ENCODE results near the gene PNMA8C. TPM values are rescaled to one million over a fixed set of nuclear protein-coding genes. Genes with fewer than 3 reads are reported as not detected.

PNMA8C gene
- total and polyA plus RNA-seq, 7 donors, result 0.23 to 0.36 (median 0.27) TPM; not detected in 2

- 59 to 70% methylated on average over 4 of the region's 4 CpGs for WGBS, 2 donors
- intact Hi-C loops (cut with DNase I), result no loop called here
- Histone ChIP-seq H3K4me1 (peaks cover 0 to 24% (median 15%) of the 10 kb centered on the region in 4 donors), H3K27ac (no peak overlapping the region), H3K27me3 (peaks cover 0 to 55% (median 23%) of the 10 kb centered on the region in 3 donors), H3K9me3 (no peaks in the 10 kb centered on the region), H3K4me3 (no peak overlapping the region), H3K36me3 (no peaks in the 10 kb centered on the region)
- TF ChIP-seq EP300 (IDR thresholded peaks at IDR 0.05) (no peak), POLR2AphosphoS5 (IDR thresholded peaks at IDR 0.05) (no peak), POLR2A (IDR thresholded peaks at IDR 0.05) (no peak)
- no peak for DNase-seq
These were observed 1.3 kb upstream of the PNMA8C start for GRCh38 chr19:46429999-46430398.

GRCh38 chr19:46427518-46428045, 1.2 kb downstream of the PNMA8C start:
- no peaks in the 10 kb centered on the region for H3K9me3 ChIP-seq
- intact Hi-C loops (cut with DNase I), result no loop called here
- peaks cover 0 to 52% (median 19%) of the 10 kb centered on the region in 3 donors for H3K27me3 ChIP-seq
- no peak overlapping the region for H3K4me3 ChIP-seq
- DNase-seq, result no peak
- H3K36me3 ChIP-seq, result no peaks in the 10 kb centered on the region
- TF ChIP-seq CTCF (IDR thresholded peaks at IDR 0.05) (no peak), EP300 (IDR thresholded peaks at IDR 0.05) (no peak), POLR2AphosphoS5 (IDR thresholded peaks at IDR 0.05) (no peak), POLR2A (IDR thresholded peaks at IDR 0.05) (no peak)
- 73 to 83% methylated on average over 17 of the region's 17 CpGs for WGBS, 2 donors
- peaks cover 0 to 24% (median 15%) of the 10 kb centered on the region in 4 donors for H3K4me1 ChIP-seq
- no peak overlapping the region for H3K27ac ChIP-seq

GRCh38 chr19:46426506-46427162, 2.1 kb downstream of the PNMA8C start:
- intact Hi-C loops (cut with DNase I), result no loop called here
- 1 to 4% methylated on average over 32 of the region's 32 CpGs for WGBS, 2 donors
- H3K4me1 ChIP-seq, result peaks cover 0 to 24% (median 15%) of the 10 kb centered on the region in 4 donors
- H3K27ac ChIP-seq, result peak overlapping the region in 3 of 4 donors; percentile 45 to 56 (median 52)
- H3K36me3 ChIP-seq, result no peaks in the 10 kb centered on the region
- TF ChIP-seq POLR2A (IDR thresholded peaks at IDR 0.05) (no peak), CTCF (IDR thresholded peaks at IDR 0.05) (no peak), POLR2AphosphoS5 (IDR thresholded peaks at IDR 0.05) (no peak), EP300 (IDR thresholded peaks at IDR 0.05) (no peak)
- H3K4me3 ChIP-seq, result peak overlapping the region; percentile 32 to 60 (median 46)
- H3K27me3 ChIP-seq, result peaks cover 0 to 56% (median 19%) of the 10 kb centered on the region in 3 donors
- H3K9me3 ChIP-seq, result no peaks in the 10 kb centered on the region
- DNase-seq, result peak; percentile 83

GRCh38 chr19:46426035-46426505, 2.7 kb downstream of the PNMA8C start:
- no peak for TF ChIP-seq CTCF (IDR thresholded peaks at IDR 0.05)
- no peak for TF ChIP-seq EP300 (IDR thresholded peaks at IDR 0.05)
- TF ChIP-seq POLR2AphosphoS5 (IDR thresholded peaks at IDR 0.05), result no peak
- no peak for TF ChIP-seq POLR2A (IDR thresholded peaks at IDR 0.05)
- 2% methylated on average over 10 of the region's 10 CpGs for WGBS, 2 donors
- no peaks in the 10 kb centered on the region for H3K9me3 ChIP-seq
- peak overlapping the region in 3 of 4 donors; percentile 45 to 56 (median 52) for H3K27ac ChIP-seq
- peaks cover 0 to 56% (median 19%) of the 10 kb centered on the region in 3 donors for H3K27me3 ChIP-seq
- no peaks in the 10 kb centered on the region for H3K36me3 ChIP-seq
- DNase-seq, result no peak
- H3K4me1 ChIP-seq, result peaks cover 0 to 24% (median 15%) of the 10 kb centered on the region in 4 donors
- intact Hi-C loops (cut with DNase I), result no loop called here
- H3K4me3 ChIP-seq, result peak overlapping the region; percentile 32 to 60 (median 46)

- Histone ChIP-seq H3K27ac (no peak overlapping the region), H3K27me3 (peaks cover 0 to 33% (median 11%) of the 10 kb centered on the region in 3 donors), H3K4me3 (no peak overlapping the region), H3K4me1 (peaks cover 0 to 14% (median 10%) of the 10 kb centered on the region in 4 donors), H3K9me3 (no peaks in the 10 kb centered on the region), H3K36me3 (no peaks in the 10 kb centered on the region)
- 74 to 81% methylated on average over 5 of the region's 5 CpGs for WGBS, 2 donors
- DNase-seq, result no peak
- TF ChIP-seq CTCF (IDR thresholded peaks at IDR 0.05) (no peak), POLR2AphosphoS5 (IDR thresholded peaks at IDR 0.05) (no peak), POLR2A (IDR thresholded peaks at IDR 0.05) (no peak), EP300 (IDR thresholded peaks at IDR 0.05) (no peak)
- intact Hi-C loops (cut with DNase I), result no loop called here
These were observed 5.5 kb downstream of the PNMA8C start for GRCh38 chr19:46423188-46423587.
